ENCODE results near the gene ARHGAP26.

- TF ChIP-seq EP300 (IDR thresholded peaks at IDR 0.05) (no peak), POLR2A (IDR thresholded peaks at IDR 0.05) (no peak)
- TF ChIP-seq, protein P1, sequence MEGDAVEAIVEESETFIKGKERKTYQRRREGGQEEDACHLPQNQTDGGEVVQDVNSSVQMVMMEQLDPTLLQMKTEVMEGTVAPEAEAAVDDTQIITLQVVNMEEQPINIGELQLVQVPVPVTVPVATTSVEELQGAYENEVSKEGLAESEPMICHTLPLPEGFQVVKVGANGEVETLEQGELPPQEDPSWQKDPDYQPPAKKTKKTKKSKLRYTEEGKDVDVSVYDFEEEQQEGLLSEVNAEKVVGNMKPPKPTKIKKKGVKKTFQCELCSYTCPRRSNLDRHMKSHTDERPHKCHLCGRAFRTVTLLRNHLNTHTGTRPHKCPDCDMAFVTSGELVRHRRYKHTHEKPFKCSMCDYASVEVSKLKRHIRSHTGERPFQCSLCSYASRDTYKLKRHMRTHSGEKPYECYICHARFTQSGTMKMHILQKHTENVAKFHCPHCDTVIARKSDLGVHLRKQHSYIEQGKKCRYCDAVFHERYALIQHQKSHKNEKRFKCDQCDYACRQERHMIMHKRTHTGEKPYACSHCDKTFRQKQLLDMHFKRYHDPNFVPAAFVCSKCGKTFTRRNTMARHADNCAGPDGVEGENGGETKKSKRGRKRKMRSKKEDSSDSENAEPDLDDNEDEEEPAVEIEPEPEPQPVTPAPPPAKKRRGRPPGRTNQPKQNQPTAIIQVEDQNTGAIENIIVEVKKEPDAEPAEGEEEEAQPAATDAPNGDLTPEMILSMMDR (IDR thresholded peaks at IDR 0.05), result no peak
Measured at GRCh38 chr5:143159031-143159430, 388.9 kb downstream of the ARHGAP26 start.

All from sigmoid colon (tissue), 4 donors.